ENCODE results near the gene ID1.

The ID1 gene

DNA sequence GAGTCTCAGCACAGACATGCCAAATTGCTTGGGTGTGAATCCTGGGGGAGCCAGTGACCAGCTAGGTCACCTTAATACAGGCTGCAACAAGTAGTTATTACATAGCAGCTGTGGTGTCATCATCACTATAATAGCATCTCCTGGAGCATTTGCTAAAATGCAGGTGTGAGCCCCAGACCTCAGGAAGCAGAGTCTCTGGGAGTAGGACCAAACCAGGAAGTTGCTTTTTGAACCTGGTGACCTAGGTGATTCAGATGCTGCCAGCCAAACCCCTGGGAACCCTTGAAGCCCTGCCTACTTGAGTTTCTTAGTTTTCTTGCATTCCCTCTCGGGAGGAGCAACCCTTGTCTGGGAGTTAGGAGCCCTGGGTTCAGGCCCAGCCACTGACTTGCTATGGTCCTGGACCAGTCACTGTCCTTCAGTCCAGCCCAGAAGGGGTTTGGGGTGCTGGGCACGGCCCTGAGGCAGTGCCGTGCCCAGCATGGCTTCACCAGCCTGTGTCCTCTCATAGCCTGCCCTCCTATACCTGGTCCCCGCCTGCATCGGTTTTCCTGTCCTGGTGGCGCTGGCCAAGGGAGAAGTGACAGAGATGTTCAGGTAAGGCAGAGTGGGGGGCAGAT, 39.3 kb upstream of the ID1 start:
- TF ChIP-seq, protein P1, sequence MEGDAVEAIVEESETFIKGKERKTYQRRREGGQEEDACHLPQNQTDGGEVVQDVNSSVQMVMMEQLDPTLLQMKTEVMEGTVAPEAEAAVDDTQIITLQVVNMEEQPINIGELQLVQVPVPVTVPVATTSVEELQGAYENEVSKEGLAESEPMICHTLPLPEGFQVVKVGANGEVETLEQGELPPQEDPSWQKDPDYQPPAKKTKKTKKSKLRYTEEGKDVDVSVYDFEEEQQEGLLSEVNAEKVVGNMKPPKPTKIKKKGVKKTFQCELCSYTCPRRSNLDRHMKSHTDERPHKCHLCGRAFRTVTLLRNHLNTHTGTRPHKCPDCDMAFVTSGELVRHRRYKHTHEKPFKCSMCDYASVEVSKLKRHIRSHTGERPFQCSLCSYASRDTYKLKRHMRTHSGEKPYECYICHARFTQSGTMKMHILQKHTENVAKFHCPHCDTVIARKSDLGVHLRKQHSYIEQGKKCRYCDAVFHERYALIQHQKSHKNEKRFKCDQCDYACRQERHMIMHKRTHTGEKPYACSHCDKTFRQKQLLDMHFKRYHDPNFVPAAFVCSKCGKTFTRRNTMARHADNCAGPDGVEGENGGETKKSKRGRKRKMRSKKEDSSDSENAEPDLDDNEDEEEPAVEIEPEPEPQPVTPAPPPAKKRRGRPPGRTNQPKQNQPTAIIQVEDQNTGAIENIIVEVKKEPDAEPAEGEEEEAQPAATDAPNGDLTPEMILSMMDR (conservative IDR thresholded peaks at IDR 0.05; ENCODE audit: low read length): no peak
- H3K4me3 ChIP-seq (ENCODE audit: low read length): no peak overlapping the region
- no peak for DNase-seq (ENCODE audit: low read depth)

DNA sequence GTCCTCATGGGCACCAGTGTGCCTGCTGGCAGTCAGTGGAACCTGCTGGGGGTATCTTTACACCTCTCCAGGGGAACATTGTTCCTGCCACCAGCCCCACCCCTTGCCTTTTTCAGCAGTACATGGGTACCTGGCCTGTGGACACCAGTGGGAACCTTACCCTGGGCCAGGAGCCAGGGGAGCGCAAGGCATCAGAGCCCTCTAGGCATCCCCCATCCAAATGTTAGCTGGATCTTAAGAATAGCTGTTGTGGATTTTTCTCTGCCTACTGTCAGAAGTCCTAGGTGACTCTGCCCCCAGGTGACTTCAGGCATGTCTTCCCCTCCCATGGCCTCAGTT, 38.8 kb upstream of the ID1 start:
- DNase-seq (ENCODE audit: low read depth): no peak
- TF ChIP-seq, protein P1 (conservative IDR thresholded peaks at IDR 0.05; ENCODE audit: low read length): no peak
- no peak overlapping the region for H3K4me3 ChIP-seq (ENCODE audit: low read length)

DNA sequence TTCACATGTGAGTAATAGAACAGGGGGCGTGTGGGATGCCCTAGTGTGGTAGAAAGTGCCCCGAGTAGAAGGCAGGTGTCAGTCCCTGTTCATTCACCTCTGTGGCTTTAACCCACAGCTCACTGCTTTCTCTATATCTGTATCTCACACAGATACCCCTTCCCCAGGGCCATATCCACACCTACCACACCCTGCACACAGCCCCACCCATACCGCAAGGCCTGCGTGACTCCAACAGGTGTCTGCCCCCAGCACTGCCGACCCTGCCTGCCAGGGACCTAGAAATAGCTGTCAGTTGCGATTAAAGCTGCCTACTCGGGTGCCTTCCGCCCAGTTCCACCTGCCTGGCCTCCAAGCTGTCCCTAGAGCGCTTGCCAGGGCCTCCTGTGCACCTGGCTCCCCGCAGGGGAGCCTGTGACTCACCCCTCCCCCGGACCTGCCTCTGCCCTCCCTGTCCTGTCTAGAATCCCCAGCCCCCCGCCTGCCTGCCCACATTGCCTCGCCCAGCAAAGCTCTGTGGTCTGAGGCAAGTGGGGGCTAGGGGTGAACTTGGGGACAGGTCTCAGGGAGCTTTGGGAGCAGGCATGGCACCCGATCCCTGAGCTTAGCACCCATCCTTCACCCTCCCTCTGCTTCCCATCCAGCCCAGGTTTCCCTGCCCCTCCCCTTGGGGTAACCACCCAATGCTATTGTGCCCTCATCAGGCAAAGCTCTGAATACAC, 38.3 kb upstream of the ID1 start:
- no peak for DNase-seq (ENCODE audit: low read depth)
- no peak overlapping the region for H3K4me3 ChIP-seq (ENCODE audit: low read length)
- TF ChIP-seq, protein P1 (conservative IDR thresholded peaks at IDR 0.05; ENCODE audit: low read length): no peak

DNA sequence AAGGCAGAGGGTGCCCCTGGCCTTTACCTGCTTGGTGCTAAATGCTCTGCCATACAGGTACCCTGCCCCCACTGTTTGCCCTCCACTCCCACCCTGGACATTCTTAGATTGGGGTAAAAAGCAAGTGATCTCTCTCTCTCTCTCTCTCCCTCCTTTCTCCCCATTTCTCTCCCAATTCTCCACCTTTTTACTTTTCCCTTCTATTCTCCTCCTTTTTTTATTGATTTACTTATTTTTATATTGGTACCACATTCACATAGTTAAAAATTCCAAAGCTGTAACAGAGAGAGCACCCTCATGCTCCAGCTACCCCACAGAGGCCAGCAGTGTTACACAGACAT, 37.7 kb upstream of the ID1 start:
- TF ChIP-seq, protein P1 (conservative IDR thresholded peaks at IDR 0.05; ENCODE audit: low read length): no peak
- H3K4me3 ChIP-seq (ENCODE audit: low read length): no peak overlapping the region
- DNase-seq (ENCODE audit: low read depth): no peak

DNA sequence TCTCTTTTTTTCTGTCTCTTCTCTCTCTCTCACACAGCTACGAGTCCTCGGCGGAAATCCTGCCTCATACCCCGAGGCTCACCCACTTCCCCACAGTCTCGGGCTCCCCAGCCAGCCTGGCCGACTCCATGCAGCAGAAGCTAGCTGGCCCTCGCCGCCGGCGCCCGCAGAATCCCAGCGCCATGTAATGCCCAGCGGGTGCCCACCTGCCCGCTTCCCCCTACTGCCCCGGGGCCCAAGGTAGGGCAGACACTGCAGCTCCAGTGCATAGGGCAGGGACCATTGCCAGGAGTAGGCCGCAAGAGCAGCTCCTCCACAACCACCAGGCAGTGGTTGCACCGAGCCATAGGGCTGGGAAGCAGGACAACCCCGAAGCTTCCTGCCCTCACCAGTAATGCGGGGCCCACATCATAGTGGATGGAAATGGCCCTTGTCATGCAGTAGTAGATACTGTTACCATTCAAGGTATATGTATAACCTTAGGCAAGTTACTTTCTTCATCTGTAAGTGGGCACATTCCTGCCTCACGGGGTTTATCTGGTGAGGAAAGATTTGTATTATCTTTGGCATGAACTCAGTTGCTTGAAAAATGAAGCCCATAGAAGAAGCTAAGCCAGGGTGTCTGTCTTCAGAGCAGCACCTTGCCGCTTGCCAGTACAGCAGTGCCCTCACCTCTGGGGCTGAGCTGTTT, 36.9 kb upstream of the ID1 start:
- peak; percentile 32 for DNase-seq (ENCODE audit: low read depth)
- TF ChIP-seq, protein P1 (conservative IDR thresholded peaks at IDR 0.05; ENCODE audit: low read length): no peak; the same call in 1 of the 2 replicates

DNA sequence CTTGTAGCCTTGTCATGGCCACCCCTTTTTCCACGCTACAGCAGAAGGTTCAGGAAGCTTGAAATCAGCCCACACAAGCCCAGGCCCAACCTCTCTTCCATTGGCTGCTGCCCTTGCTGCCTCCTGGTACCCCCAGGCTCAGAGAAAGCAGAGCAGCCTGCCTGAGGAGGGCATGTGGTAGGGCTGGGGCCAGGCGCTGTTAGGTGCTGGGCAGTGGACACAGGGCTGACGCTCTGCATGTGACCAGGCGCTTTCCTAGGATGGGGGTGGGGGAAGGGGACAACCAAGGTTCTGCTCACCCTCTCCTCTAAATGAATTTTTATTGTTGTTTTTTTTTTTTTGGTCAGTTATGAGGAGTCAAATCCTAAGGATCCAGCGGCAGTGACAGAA, 36.3 kb upstream of the ID1 start:
- no peak for DNase-seq (ENCODE audit: low read depth)

More for the DNA sequence above, 36.9 kb upstream of the ID1 start:
- H3K4me3 ChIP-seq (ENCODE audit: low read length): no peak overlapping the region

More for the DNA sequence above, 36.3 kb upstream of the ID1 start:
- H3K4me3 ChIP-seq (ENCODE audit: low read length): no peak overlapping the region
- TF ChIP-seq, protein P1 (conservative IDR thresholded peaks at IDR 0.05; ENCODE audit: low read length): no peak
